ENCODE results near the gene HAUS5. TPM values are rescaled to one million over a fixed set of nuclear protein-coding genes. Genes with fewer than 3 reads are reported as not detected.
A peak's percentile ranks its signal among the peaks of the same experiment; 100 is the strongest.

Gene HAUS5
- total and polyA plus RNA-seq, 10 of the 15 experiments (the other 5 are each of a cell fraction or from before 2014, with no cell fraction given) = 3.1 to 32.6 (median 17.6) TPM

DNA sequence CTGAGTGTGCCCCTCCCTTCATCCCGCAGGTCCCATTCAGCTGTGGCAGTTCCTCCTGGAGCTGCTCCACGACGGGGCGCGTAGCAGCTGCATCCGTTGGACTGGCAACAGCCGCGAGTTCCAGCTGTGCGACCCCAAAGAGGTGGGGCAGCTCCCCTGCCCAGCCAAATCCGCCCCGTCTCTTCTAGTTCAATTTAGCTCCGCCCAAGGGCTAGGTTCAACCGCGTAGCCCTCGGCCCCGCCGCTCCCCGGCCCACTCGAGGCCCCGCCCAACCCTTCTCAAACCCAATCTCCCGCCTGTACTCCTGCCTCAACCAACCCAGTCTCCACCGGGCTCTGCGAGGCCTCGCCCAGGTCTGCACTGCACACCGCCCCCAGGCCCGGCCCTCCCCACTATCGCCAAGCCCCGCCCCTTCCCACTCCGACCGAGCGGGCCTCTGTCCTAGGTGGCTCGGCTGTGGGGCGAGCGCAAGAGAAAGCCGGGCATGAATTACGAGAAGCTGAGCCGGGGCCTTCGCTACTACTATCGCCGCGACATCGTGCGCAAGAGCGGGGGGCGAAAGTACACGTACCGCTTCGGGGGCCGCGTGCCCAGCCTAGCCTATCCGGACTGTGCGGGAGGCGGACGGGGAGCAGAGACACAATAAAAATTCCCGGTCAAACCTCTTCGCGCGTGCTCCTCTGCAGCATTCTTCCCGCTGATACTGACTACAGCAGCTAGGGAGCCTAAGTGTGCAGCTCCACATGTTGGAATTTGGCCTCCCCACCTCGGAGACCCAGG lies 31.9 kb downstream of the HAUS5 start (continued):
- TF ChIP-seq, protein P1, sequence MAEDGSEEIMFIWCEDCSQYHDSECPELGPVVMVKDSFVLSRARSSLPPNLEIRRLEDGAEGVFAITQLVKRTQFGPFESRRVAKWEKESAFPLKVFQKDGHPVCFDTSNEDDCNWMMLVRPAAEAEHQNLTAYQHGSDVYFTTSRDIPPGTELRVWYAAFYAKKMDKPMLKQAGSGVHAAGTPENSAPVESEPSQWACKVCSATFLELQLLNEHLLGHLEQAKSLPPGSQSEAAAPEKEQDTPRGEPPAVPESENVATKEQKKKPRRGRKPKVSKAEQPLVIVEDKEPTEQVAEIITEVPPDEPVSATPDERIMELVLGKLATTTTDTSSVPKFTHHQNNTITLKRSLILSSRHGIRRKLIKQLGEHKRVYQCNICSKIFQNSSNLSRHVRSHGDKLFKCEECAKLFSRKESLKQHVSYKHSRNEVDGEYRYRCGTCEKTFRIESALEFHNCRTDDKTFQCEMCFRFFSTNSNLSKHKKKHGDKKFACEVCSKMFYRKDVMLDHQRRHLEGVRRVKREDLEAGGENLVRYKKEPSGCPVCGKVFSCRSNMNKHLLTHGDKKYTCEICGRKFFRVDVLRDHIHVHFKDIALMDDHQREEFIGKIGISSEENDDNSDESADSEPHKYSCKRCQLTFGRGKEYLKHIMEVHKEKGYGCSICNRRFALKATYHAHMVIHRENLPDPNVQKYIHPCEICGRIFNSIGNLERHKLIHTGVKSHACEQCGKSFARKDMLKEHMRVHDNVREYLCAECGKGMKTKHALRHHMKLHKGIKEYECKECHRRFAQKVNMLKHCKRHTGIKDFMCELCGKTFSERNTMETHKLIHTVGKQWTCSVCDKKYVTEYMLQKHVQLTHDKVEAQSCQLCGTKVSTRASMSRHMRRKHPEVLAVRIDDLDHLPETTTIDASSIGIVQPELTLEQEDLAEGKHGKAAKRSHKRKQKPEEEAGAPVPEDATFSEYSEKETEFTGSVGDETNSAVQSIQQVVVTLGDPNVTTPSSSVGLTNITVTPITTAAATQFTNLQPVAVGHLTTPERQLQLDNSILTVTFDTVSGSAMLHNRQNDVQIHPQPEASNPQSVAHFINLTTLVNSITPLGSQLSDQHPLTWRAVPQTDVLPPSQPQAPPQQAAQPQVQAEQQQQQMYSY (CRISPR knock-in tag; IDR thresholded peaks at IDR 0.05) = no peak
- no peak for TF ChIP-seq BRCA1 (IDR thresholded peaks at IDR 0.05; ENCODE audit: low read depth, low read length)
- no peak for TF ChIP-seq CBX3 (IDR thresholded peaks at IDR 0.05; ENCODE audit: borderline replicate concordance, low read depth)
- TF ChIP-seq CREB1 (IDR thresholded peaks at IDR 0.05; ENCODE audit: low read depth) = no peak
- TF ChIP-seq BACH1 (IDR thresholded peaks at IDR 0.05; ENCODE audit: borderline replicate concordance) = no peak
- TF ChIP-seq SMARCA5 (IDR thresholded peaks at IDR 0.05) = peak; percentile 15; the same call in 1 of the 2 replicates
- no peak for TF ChIP-seq ESRRA (IDR thresholded peaks at IDR 0.05; ENCODE audit: low read length)
- TF ChIP-seq, protein P2, sequence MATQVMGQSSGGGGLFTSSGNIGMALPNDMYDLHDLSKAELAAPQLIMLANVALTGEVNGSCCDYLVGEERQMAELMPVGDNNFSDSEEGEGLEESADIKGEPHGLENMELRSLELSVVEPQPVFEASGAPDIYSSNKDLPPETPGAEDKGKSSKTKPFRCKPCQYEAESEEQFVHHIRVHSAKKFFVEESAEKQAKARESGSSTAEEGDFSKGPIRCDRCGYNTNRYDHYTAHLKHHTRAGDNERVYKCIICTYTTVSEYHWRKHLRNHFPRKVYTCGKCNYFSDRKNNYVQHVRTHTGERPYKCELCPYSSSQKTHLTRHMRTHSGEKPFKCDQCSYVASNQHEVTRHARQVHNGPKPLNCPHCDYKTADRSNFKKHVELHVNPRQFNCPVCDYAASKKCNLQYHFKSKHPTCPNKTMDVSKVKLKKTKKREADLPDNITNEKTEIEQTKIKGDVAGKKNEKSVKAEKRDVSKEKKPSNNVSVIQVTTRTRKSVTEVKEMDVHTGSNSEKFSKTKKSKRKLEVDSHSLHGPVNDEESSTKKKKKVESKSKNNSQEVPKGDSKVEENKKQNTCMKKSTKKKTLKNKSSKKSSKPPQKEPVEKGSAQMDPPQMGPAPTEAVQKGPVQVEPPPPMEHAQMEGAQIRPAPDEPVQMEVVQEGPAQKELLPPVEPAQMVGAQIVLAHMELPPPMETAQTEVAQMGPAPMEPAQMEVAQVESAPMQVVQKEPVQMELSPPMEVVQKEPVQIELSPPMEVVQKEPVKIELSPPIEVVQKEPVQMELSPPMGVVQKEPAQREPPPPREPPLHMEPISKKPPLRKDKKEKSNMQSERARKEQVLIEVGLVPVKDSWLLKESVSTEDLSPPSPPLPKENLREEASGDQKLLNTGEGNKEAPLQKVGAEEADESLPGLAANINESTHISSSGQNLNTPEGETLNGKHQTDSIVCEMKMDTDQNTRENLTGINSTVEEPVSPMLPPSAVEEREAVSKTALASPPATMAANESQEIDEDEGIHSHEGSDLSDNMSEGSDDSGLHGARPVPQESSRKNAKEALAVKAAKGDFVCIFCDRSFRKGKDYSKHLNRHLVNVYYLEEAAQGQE (IDR thresholded peaks at IDR 0.05; ENCODE audit: low read depth, low read length) = peak; percentile 62; the same call in 1 of the 2 replicates
- TF ChIP-seq, protein P3, sequence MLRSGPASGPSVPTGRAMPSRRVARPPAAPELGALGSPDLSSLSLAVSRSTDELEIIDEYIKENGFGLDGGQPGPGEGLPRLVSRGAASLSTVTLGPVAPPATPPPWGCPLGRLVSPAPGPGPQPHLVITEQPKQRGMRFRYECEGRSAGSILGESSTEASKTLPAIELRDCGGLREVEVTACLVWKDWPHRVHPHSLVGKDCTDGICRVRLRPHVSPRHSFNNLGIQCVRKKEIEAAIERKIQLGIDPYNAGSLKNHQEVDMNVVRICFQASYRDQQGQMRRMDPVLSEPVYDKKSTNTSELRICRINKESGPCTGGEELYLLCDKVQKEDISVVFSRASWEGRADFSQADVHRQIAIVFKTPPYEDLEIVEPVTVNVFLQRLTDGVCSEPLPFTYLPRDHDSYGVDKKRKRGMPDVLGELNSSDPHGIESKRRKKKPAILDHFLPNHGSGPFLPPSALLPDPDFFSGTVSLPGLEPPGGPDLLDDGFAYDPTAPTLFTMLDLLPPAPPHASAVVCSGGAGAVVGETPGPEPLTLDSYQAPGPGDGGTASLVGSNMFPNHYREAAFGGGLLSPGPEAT (IDR thresholded peaks at IDR 0.05; ENCODE audit: low read depth) = no peak
- 0 out of 2 replicates have a peak, but pooled peaks have one; percentile 13 for TF ChIP-seq DPF2 (IDR thresholded peaks at IDR 0.05)
- no peak for TF ChIP-seq BMI1 (IDR thresholded peaks at IDR 0.05; ENCODE audit: borderline replicate concordance)
- TF ChIP-seq RBBP5 (conservative IDR thresholded peaks at IDR 0.05) = no peak
- TF ChIP-seq, protein P4, sequence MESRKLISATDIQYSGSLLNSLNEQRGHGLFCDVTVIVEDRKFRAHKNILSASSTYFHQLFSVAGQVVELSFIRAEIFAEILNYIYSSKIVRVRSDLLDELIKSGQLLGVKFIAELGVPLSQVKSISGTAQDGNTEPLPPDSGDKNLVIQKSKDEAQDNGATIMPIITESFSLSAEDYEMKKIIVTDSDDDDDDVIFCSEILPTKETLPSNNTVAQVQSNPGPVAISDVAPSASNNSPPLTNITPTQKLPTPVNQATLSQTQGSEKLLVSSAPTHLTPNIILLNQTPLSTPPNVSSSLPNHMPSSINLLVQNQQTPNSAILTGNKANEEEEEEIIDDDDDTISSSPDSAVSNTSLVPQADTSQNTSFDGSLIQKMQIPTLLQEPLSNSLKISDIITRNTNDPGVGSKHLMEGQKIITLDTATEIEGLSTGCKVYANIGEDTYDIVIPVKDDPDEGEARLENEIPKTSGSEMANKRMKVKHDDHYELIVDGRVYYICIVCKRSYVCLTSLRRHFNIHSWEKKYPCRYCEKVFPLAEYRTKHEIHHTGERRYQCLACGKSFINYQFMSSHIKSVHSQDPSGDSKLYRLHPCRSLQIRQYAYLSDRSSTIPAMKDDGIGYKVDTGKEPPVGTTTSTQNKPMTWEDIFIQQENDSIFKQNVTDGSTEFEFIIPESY (IDR thresholded peaks at IDR 0.05) = no peak
- no peak for TF ChIP-seq CREM (IDR thresholded peaks at IDR 0.05; ENCODE audit: low read depth)
- TF ChIP-seq FOXM1 (IDR thresholded peaks at IDR 0.05; ENCODE audit: low read depth, low read length) = no peak
- 0 out of 2 replicates have a peak, but pooled peaks have one; percentile 19 for TF ChIP-seq EED (IDR thresholded peaks at IDR 0.05; ENCODE audit: low read depth)
- no peak for TF ChIP-seq ZBED1 (IDR thresholded peaks at IDR 0.05; ENCODE audit: borderline replicate concordance)
- TF ChIP-seq ZSCAN29 (IDR thresholded peaks at IDR 0.05) = no peak
- TF ChIP-seq, protein P5, sequence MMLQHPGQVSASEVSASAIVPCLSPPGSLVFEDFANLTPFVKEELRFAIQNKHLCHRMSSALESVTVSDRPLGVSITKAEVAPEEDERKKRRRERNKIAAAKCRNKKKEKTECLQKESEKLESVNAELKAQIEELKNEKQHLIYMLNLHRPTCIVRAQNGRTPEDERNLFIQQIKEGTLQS (IDR thresholded peaks at IDR 0.05; ENCODE audit: borderline replicate concordance, extremely low read depth, low read depth, low read length) = no peak
- TF ChIP-seq GABPA (IDR thresholded peaks at IDR 0.05; ENCODE audit: low read depth) = no peak
